A549 (cell line): ENCODE data around the gene LSM8. TPM values are rescaled to one million over a fixed set of nuclear protein-coding genes. Genes with fewer than 3 reads are reported as not detected.

Source experiments
- ATAC-seq, 2 experiments: fragments of 200-7000 bp in 1 of 2; fragments of >200 bp in 1 of 2; cut with Nextera tagmentation in 1 of 2; cut with Tn5 transposase in 1 of 2; 3 replicates each; pipeline versions ENCODE4 v1.8.0 to v1.9.1; 2018 to 2020; ENCODE audit warnings: mild to moderate bottlenecking in 1 of 2, moderate library complexity in 1 of 2
- CTCF ChIA-PET: fragments of 300-600 bp; sonication (Branson Sonifier 250); formaldehyde crosslinking; extraction: SDS; loops from one replicate; lab custom pipeline; 2021; ENCODE audit warnings: antibody characterized with exemption, inconsistent platforms; lab: Yijun Ruan, JAX
- POLR2A ChIA-PET: fragments of 350-600 bp; formaldehyde crosslinking; extraction: SDS; loops from one replicate; lab custom pipeline; 2021; ENCODE audit warnings: antibody characterized with exemption, inconsistent platforms; lab: Yijun Ruan, JAX
- DNase-seq, 2 experiments: peaks; one replicate each; pipeline versions ENCODE4 v3.0.0 to v3.0.0-alpha.2; 2011 to 2016; ENCODE audit warnings: low read depth in 1 of 2, low spot score in 1 of 2
- FAIRE-seq: peaks from 2 replicates; lab custom pipeline; 2011; peaks lifted over from hg19 to GRCh38; lab: Jason Lieb, UNC
- H3K27ac ChIP-seq, 2 experiments: fragments of >200 bp; sonication (Bioruptor Twin); formaldehyde crosslinking; 3 replicates each; pipeline ENCODE4 v1.5.1; 2016 to 2017
- H3K4me1 ChIP-seq: fragments of >200 bp; sonication (Bioruptor Twin); formaldehyde crosslinking; 3 replicates; pipeline ENCODE4 v1.6.1; 2016
- H3K4me2 ChIP-seq: fragments of >200 bp; sonication (Bioruptor Twin); formaldehyde crosslinking; 3 replicates; pipeline ENCODE4 v1.6.1; 2016
- H3K4me3 ChIP-seq: fragments of >200 bp; sonication (Bioruptor Twin); formaldehyde crosslinking; 3 replicates; pipeline ENCODE4 v1.5.1; 2016
- H3K9me3 ChIP-seq: fragments of >200 bp; sonication (Bioruptor Twin); formaldehyde crosslinking; 3 replicates; pipeline ENCODE4 v1.6.1; 2016
- ATOH8 ChIP-seq: fragments of 250-450 bp; sonication (Bioruptor Pico); IDR thresholded peaks from 2 replicates; pipeline ENCODE4 v1.5.0; 2020; ENCODE audit warnings: low read depth, mild to moderate bottlenecking, moderate library complexity
- BCL3 ChIP-seq: fragments of >200 bp; sonication (Bioruptor Twin); formaldehyde crosslinking; IDR thresholded peaks from 3 replicates; pipeline ENCODE4 v1.6.1; 2016
- EHF ChIP-seq: fragments of 250-450 bp; sonication (Bioruptor Pico); IDR thresholded peaks from 2 replicates; pipeline ENCODE4 v1.5.0; 2020; ENCODE audit warnings: mild to moderate bottlenecking
- EP300 ChIP-seq, 2 experiments: fragments of >200 bp; sonication (Bioruptor Twin); formaldehyde crosslinking; IDR thresholded peaks; 2 replicates in 1 of 2; 3 replicates in 1 of 2; pipeline ENCODE4 v1.6.1; 2016 to 2017
- HMGXB4 ChIP-seq: fragments of 250-450 bp; sonication (Bioruptor Pico); IDR thresholded peaks from 2 replicates; pipeline ENCODE4 v1.5.0; 2021; ENCODE audit warnings: mild to moderate bottlenecking, moderate library complexity, borderline replicate concordance
- JUN ChIP-seq, 2 experiments: fragments of >200 bp; sonication (Bioruptor Twin); formaldehyde crosslinking; IDR thresholded peaks; 2 replicates in 1 of 2; 3 replicates in 1 of 2; pipeline ENCODE4 v1.6.1; 2016 to 2017
- KDM1A ChIP-seq: fragments of 200-600 bp; sonication (generic); IDR thresholded peaks from 2 replicates; pipeline ENCODE4 v1.6.1; 2016; ENCODE audit warnings: low read depth, mild to moderate bottlenecking
- KDM5A ChIP-seq: fragments of 200-600 bp; sonication (generic); IDR thresholded peaks from 2 replicates; pipeline ENCODE4 v1.6.1; 2016; ENCODE audit warnings: antibody characterized with exemption, mild to moderate bottlenecking
- MAFK ChIP-seq: fragments of 450-650 bp; IDR thresholded peaks from 2 replicates; pipeline ENCODE4 v1.6.1; 2014; ENCODE audit not compliant: partially characterized antibody
- NPAS2 ChIP-seq: fragments of 250-450 bp; sonication (Bioruptor Pico); IDR thresholded peaks from 2 replicates; pipeline ENCODE4 v1.8.0; 2022; ENCODE audit warnings: mild to moderate bottlenecking, moderate library complexity, borderline replicate concordance
- PHF8 ChIP-seq: fragments of 200-600 bp; sonication (generic); IDR thresholded peaks from 2 replicates; pipeline ENCODE4 v1.6.1; 2016; ENCODE audit warnings: low read depth, mild to moderate bottlenecking, antibody characterized with exemption, moderate library complexity, borderline replicate concordance
- RARB ChIP-seq: fragments of 250-450 bp; sonication (Bioruptor Pico); IDR thresholded peaks from 2 replicates; pipeline ENCODE4 v1.8.0; 2021; ENCODE audit warnings: mild to moderate bottlenecking, moderate library complexity
- RCOR1 ChIP-seq: fragments of 150-350 bp; IDR thresholded peaks from 2 replicates; pipeline ENCODE4 v1.6.1; 2014; ENCODE audit warnings: antibody characterized with exemption, low read length, low read depth
- RFX5 ChIP-seq: fragments of 450-650 bp; IDR thresholded peaks from 2 replicates; pipeline ENCODE4 v1.7.1; 2014; ENCODE audit warnings: antibody characterized with exemption, mild to moderate bottlenecking, moderate library complexity
- RNF2 ChIP-seq: fragments of 200-600 bp; sonication (generic); IDR thresholded peaks from 2 replicates; pipeline ENCODE4 v1.6.1; 2016; ENCODE audit warnings: low read depth, mild to moderate bottlenecking, antibody characterized with exemption, moderate library complexity, borderline replicate concordance
- SREBF2 ChIP-seq: fragments of 450-650 bp; IDR thresholded peaks from 2 replicates; pipeline ENCODE4 v1.6.1; 2014; ENCODE audit warnings: mild to moderate bottlenecking, moderate library complexity
- TP53 ChIP-seq: fragments of 250-450 bp; sonication (Bioruptor Pico); IDR thresholded peaks from 2 replicates; pipeline ENCODE4 v1.5.0; 2021; ENCODE audit warnings: mild to moderate bottlenecking, moderate library complexity
- ZC3H11A ChIP-seq: fragments of 450-650 bp; IDR thresholded peaks from 2 replicates; pipeline ENCODE4 v1.6.1; 2014; ENCODE audit warnings: antibody characterized with exemption, mild to moderate bottlenecking
- ZNF302 ChIP-seq: fragments of 250-450 bp; sonication (Bioruptor Pico); IDR thresholded peaks from 2 replicates; pipeline ENCODE4 v1.9.0; 2021; ENCODE audit warnings: inconsistent platforms, mild to moderate bottlenecking, moderate library complexity
- WGBS: methylation state at CpG from one replicate; pipeline ENCODE4 v1.1.6; 2017; ENCODE audit errors: missing lambda C conversion rate; 5-methylcytosine and 5-hydroxymethylcytosine counted together
- polyA plus RNA-seq, 4 experiments: library from polyadenylated mRNA; depleted of rRNA in 3 of 4; stranded (reverse); fragments of >200 nt; fragmentation: RNase III in 1 of 4; extraction: RNeasy Plus Mini Kit Qiagen cat#74134 plus additional on column Dnase treatment in 1 of 4; gene quantifications; 2 replicates in 3 of 4; 3 replicates in 1 of 4; pipeline ENCODE4 v1.2.3, GENCODE V29; 2011 to 2017
- TF ChIP-seq, protein P1 (sequence below): fragments of >200 bp; sonication (Bioruptor Twin); formaldehyde crosslinking; IDR thresholded peaks from 3 replicates; pipeline ENCODE4 v1.5.1; 2016
- TF ChIP-seq, protein P2 (sequence below): fragments of >200 bp; sonication (Bioruptor Twin); formaldehyde crosslinking; IDR thresholded peaks from 2 replicates; pipeline ENCODE4 v1.6.1; 2016

Gene LSM8
- polyA plus RNA-seq, 2 of the 4 experiments (the other 2 are of a cell fraction), result 63.6 to 142 TPM

DNA sequence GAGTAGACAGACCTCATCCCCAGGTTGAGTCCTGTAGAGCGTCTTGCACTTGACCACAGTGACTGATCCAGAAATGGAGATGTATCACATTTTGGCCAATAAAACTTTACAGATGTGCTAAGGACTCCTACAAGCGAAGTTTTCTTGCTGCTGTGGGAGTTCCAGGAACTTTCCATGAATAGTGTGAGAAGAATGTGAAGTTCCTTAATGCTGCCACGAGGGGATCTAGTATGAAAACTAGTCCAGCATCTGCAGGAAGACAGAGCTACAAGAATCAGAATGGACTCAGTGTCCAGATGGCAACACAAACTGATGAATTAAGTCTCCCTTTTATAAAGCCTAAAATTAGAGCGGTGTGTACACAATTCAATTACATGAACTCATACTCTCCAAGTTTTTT, 14.8 kb upstream of the LSM8 start:
- TF ChIP-seq EHF (no peak), NPAS2 (CRISPR knock-in tag) (no peak), ZC3H11A (no peak), RFX5 (no peak), ATOH8 (CRISPR knock-in tag) (no peak)
- H3K4me3 ChIP-seq, result no peak overlapping the region
- CTCF ChIA-PET, result no interaction called here

GRCh38 chr7:118175740-118176139, 8.2 kb upstream of the LSM8 start:
- Histone ChIP-seq H3K4me2 (no peak overlapping the region), H3K4me1 (no peaks in the 10 kb centered on the region), H3K4me3 (no peak overlapping the region)
- no peak for TF ChIP-seq HMGXB4 (CRISPR knock-in tag)
- no peak for TF ChIP-seq EP300 (IDR thresholded peaks at IDR 0.05)
- no peak for TF ChIP-seq RFX5
- TF ChIP-seq, protein P1, sequence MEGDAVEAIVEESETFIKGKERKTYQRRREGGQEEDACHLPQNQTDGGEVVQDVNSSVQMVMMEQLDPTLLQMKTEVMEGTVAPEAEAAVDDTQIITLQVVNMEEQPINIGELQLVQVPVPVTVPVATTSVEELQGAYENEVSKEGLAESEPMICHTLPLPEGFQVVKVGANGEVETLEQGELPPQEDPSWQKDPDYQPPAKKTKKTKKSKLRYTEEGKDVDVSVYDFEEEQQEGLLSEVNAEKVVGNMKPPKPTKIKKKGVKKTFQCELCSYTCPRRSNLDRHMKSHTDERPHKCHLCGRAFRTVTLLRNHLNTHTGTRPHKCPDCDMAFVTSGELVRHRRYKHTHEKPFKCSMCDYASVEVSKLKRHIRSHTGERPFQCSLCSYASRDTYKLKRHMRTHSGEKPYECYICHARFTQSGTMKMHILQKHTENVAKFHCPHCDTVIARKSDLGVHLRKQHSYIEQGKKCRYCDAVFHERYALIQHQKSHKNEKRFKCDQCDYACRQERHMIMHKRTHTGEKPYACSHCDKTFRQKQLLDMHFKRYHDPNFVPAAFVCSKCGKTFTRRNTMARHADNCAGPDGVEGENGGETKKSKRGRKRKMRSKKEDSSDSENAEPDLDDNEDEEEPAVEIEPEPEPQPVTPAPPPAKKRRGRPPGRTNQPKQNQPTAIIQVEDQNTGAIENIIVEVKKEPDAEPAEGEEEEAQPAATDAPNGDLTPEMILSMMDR, result no peak
- TF ChIP-seq, all 56 proteins: peak for 0
- no peak overlapping the region for H3K27ac ChIP-seq
- POLR2A ChIA-PET, result no interaction called here
- DNase-seq (no peak), ATAC-seq (no peak), FAIRE-seq (no peak)
- WGBS, result 41% methylated on average over 2 of the region's 2 CpGs
- CTCF ChIA-PET, result no interaction called here
- no peaks in the 10 kb centered on the region for H3K9me3 ChIP-seq

More for the DNA sequence above, 14.8 kb upstream of the LSM8 start:
- ATAC-seq (peak in 1 of 2 experiments; percentile 59; a peak in 3 of 6 replicates), DNase-seq (peak in 1 of 2 experiments; percentile 13), FAIRE-seq (no peak)
- Histone ChIP-seq H3K9me3 (no peaks in the 10 kb centered on the region), H3K4me2 (no peak overlapping the region), H3K27ac (no peak overlapping the region), H3K4me1 (no peaks in the 10 kb centered on the region)
- WGBS, result 5% methylated on average over 4 of the region's 4 CpGs
- POLR2A ChIA-PET, result no interaction called here

DNA sequence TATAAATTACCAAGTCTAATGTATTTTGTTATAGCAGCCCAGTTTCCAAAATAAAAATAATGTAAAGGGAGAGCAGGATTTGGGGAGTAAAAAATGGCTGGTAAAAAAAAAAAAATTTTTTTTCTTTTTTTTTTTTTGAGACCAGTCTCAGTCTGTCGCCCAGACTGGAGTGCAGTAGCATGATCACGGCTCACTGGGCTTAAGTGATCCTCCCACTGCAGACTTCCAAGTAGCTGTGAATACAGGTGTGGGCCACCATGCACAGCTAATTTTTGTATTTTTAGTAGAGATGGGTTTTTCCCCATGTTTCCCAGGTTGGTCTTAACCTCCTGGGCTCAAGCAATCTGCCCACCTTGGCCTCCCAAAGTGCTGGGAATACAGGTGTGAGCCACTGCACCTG, 4.8 kb upstream of the LSM8 start:
- Histone ChIP-seq H3K27ac (no peak overlapping the region), H3K4me1 (peaks cover 3% of the 10 kb centered on the region; the same call in 1 of the 3 replicates), H3K9me3 (no peaks in the 10 kb centered on the region), H3K4me2 (no peak overlapping the region), H3K4me3 (no peak overlapping the region)
- no peak for ATAC-seq
- TF ChIP-seq TP53 (CRISPR knock-in tag) (no peak), KDM5A (no peak), ZNF302 (no peak), KDM1A (no peak), BCL3 (no peak), NPAS2 (CRISPR knock-in tag) (no peak), JUN (IDR thresholded peaks at IDR 0.05) (no peak), RCOR1 (no peak), RNF2 (no peak), MAFK (no peak), EHF (no peak), ATOH8 (CRISPR knock-in tag) (no peak), PHF8 (no peak), RARB (no peak), SREBF2 (no peak)
- TF ChIP-seq, protein P2, sequence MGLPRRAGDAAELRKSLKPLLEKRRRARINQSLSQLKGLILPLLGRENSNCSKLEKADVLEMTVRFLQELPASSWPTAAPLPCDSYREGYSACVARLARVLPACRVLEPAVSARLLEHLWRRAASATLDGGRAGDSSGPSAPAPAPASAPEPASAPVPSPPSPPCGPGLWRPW, result no peak
- FAIRE-seq, result no peak
- DNase-seq, result no peak
- POLR2A ChIA-PET, result no interaction called here
- 80% methylated on average over 2 of the region's 2 CpGs for WGBS
- CTCF ChIA-PET, result no interaction called here
